GM12872 (cell line): ENCODE measurements around the gene ATP5ME.

Source experiments
- CTCF ChIP-seq: IDR thresholded peaks from 3 replicates; pipeline ENCODE4 v1.5.1; 2011; ENCODE audit warnings: low read depth, mild to moderate bottlenecking, low read length, moderate library complexity; ENCODE audit not compliant: insufficient read depth

ATP5ME gene

GRCh38 chr4:703336-704197 is 29.5 kb upstream of the ATP5ME start:
- TF ChIP-seq CTCF, result no peak

GRCh38 chr4:702618-703048 is 28.6 kb upstream of the ATP5ME start:
- no peak for TF ChIP-seq CTCF

GRCh38 chr4:700587-701264 is 26.6 kb upstream of the ATP5ME start:
- no peak for TF ChIP-seq CTCF

GRCh38 chr4:699816-700580 is 25.9 kb upstream of the ATP5ME start:
- no peak for TF ChIP-seq CTCF

- no peak for TF ChIP-seq CTCF
Observed at GRCh38 chr4:692771-693554, 18.9 kb upstream of the ATP5ME start.

- TF ChIP-seq CTCF, result no peak
Observed at GRCh38 chr4:689723-690122, 15.6 kb upstream of the ATP5ME start.
